Right lung (tissue), 10 donors: ENCODE data around the gene CALHM3. TPM values are rescaled to one million over a fixed set of nuclear protein-coding genes. Genes with fewer than 3 reads are reported as not detected.
"Not testable (repeated sequence)": the region's sequence is repeated elsewhere in the genome, so short reads cannot be mapped to it uniquely, and the experiment has no call there.

Source experiments
- DNase-seq, 2 donors: peaks; one replicate each; pipeline ENCODE4 v3.0.0-alpha.2; 2013
- long read RNA-seq, 8 donors: transcript quantifications; one replicate each; lab custom pipeline, GENCODE V29; 2026
- polyA plus RNA-seq, 5 donors: library from polyadenylated mRNA; unstranded; fragments of 120-200 nt; gene quantifications; one replicate each; pipeline versions ENCODE4 v1.2.1 to v1.2.3, GENCODE V29; 2013; ENCODE audit warnings: inconsistent platforms in 1 of 5, low replicate concordance in 1 of 5; ENCODE audit not compliant: insufficient read length in 5 of 5, insufficient read depth in 1 of 5

The CALHM3 gene, protein sequence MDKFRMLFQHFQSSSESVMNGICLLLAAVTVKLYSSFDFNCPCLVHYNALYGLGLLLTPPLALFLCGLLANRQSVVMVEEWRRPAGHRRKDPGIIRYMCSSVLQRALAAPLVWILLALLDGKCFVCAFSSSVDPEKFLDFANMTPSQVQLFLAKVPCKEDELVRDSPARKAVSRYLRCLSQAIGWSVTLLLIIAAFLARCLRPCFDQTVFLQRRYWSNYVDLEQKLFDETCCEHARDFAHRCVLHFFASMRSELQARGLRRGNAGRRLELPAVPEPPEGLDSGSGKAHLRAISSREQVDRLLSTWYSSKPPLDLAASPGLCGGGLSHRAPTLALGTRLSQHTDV
- polyA plus RNA-seq: not detected
- long read RNA-seq, donor 1: 0 reads
- long read RNA-seq, donor 2: 0 reads
- long read RNA-seq, donor 3: 0 reads
- long read RNA-seq, donor 4: 0 reads
- long read RNA-seq, donor 5: 0 reads
- long read RNA-seq, donor 6: 0 reads
- long read RNA-seq, donor 7: 0 reads
- long read RNA-seq, donor 8: 0 reads

DNA sequence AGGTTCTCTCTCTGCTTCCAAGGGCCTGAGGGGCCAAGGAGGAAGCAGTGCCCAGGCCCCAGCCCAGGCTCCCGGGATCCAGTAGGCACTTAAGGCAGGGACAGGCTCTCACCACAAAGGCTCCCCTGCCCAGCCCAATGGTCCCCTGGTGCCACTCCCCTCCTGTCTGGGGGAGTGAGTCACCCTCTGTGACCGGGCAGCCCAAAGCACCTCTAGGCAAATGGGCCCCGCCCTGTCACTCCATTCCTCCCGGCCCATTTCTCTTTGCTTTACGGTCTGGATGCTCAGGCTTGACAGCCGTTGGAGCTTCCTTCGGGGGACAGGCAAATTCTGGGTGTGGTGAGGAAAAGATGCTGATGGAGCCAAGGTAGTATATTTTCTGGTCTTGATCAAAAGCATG, at the start of gene CALHM3:
Gene CALHM3 (minus strand): TSS at position 106 of the 400 bp plus-strand sequence. CDS start 208 bp downstream, outside the sequence.
- DNase-seq: no peak

DNA sequence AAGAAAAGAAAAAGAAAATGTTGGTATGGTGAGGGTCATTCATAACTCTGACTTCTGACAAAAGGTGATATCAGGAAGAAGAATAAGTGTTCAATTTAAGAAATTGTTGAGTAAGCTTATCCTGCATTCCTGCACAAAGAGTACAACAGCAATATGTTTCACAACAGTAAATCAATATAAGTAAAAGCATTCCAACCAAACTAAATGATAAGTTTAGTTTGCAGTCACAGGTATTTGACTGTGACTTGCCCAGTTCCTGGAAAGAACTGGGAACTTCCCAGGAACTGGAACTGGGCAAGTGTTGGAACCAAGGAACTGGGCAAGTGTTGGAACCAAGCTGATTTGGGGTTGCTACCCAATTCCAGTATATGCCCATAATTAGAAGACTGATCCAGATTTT, 49.5 kb upstream of the CALHM3 start:
- DNase-seq: no peak

DNA sequence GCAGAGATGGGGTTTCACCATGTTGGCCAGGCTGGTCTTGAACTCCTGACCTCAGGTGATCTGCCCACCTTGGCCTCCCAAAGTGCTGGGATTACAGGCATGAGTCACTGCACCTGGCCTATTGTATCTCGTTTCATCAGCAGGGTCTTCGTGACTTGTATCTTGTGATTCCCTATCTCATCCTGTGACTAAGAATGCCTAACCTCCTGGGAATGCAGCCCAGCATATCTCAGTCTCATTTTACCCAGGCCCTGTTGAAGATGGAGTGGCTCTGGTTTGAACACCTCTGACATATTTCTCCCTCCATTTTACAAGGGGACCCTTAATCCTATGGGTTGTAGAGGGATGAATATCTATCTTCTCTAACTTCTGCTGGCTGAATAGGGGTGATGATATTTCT, 48.4 kb upstream of the CALHM3 start:
- not testable (repeated sequence) for DNase-seq

DNA sequence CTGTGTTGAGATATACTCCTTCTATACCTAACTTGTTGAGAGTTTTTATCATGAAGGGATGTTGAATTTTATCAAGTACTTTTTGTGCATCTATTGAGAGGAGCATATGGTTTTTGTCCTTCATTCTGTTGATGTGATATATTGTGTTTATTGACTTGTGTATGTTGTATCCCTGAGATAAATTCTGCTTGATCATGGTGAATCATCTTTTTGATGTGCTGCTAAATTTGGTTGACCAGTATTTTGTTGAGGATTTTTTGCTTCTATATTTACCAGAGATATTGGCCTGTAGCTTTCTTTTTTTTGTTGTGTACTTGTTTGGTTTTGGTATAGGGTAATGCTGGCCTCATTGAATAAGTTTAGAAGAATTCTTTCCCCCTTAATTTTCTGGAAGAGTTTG, 46.9 kb upstream of the CALHM3 start:
- DNase-seq: no peak

DNA sequence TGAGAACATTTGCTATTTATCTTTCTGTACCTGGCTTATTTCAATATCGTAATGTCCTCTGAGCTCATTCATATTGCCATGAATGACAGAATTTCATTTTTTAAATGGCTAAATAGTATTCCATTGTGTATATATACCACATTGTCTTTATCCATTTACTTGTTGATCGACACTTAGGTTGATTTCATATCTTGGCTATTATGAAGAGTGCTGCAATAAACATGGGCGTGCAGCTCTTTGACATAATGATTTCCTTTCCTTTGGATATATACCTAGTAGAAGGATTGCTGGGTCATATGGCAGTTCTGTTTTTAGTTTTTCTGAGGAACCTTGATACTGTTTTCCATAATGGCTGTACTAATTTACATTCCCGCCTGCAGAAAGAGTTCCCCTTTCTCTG, 44.6 kb upstream of the CALHM3 start:
- DNase-seq: no peak

DNA sequence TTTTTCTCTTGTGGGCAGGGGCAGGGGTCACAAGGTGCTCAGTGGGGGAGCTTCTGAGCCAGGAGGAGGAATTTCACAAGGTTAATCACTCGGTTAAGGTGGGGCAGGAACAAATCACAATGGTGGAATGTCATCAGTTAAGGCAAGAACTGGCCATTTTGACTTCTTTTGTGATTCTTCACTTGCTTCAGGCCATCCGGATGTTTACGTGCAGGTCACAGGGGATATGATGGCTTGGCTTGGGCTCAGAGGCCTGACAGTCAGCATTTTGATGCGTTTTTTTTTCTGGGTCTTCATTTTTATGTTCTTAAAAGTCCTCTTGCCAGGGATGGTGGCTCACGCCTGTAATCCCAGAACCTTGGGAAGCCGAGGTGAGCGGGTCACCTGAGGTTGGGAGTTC, 43.0 kb upstream of the CALHM3 start:
- not testable (repeated sequence) for DNase-seq

DNA sequence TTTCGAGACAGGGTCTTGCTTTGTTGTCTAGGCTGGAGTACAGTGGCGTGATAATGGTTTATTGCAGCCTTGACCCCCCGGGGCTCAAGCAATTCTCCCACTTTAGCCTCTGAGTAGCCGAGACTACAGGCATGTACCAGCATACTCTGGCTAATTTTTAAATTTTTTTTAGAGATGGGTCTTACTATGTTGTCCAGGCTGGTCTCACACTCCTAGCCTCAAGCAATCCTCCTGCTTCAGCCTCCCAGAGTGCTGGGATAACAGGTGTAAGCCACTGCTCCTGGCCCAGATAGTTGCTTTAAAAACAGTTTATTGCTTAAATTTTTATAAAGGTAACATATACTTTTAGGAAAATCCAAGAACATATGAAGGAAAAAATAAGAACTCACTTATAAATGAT, 40.8 kb upstream of the CALHM3 start:
- DNase-seq: no peak

DNA sequence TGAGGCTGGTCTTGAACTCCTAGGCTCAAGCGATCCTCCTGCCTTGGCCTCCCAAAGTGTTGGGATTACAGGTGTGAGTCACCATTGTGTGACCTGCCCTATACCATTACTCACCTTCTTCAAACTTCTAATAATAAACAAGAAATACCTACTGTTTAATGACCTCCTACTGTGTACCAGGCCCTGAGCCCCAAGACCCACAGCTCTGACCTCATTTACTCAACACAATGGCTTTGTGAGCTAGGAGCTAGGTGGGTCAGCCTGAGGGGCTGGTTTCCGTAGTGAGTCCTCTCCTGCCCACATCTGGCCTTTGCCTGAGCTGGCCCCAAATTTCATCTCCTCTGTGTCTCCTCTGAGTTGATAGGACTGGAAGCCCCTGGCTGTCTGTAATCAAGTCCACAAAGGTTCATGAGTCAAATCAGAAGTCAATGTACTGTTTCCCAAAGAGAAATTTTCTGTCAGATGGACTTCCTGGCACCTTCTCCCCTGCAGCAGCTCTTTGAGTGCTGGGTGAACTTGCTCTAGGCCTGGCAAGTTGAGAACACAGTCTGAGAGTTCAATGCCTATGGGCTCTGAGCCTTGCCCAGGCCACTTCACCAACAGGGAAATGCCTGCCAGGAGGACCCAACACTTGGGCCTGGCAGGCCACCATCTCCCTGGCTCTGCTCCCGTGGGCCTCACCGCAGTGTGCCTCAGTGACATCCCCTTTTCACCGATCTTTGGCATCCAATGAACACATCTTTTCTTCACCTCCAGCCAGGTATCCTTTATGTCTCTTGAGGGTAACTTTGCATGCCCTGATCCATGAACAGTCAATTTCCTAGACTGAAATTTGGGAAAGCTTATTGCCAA, 38.4 kb upstream of the CALHM3 start:
- no peak for DNase-seq

DNA sequence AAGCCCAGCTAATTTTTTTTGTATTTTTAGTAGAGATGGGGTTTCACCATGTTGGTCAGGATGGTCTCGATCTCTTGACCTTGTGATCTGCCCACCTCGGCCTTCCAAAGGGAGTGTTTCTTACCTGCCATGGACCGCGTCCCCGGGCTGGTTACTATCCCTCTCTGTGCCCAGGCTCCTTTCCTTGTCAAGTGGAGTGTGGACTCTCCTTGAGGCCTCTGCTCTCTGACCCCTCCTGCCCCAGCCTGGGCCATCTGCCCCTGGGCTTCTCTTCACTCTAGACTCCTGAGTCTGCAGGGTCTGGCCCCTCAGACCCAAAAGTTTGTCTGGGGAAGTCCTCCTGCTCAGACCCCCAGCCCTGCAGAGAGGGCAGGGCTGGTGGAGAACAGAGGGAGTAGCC, 35.2 kb upstream of the CALHM3 start:
- DNase-seq: no peak

DNA sequence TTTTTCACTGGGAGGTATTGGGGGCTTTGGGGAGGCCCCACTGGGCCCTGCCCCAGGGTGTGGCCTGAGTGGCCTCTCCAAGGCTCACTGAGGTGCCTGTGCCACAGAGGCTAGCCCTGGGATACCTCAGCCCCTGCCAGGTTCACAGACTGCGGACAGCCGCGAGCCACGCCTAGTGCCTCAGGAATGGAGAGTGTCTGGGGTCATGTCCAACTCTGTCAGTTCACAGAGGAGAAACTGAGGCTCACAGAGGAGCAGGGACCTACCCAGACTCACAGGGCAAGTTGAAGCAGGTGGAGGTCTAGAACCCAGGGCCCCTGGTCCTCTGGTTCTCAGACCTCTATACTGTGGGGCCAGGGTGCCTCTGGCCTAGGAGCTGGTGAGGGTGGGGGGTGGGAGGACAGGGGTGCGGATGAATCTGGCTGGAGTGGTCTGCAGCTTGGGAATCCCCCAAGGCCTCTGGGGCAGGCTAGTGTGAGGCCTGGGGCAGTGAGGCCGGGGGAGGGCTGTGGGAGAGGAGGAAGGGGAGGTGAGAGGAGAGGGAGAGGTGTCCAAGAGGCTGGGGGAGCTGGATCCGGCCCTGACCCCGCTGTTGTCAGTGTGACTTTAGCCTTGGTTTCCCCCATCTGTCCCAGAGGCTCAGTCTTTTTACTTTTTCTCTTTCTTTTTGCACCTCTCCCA, 34.5 kb upstream of the CALHM3 start:
- DNase-seq: no peak

DNA sequence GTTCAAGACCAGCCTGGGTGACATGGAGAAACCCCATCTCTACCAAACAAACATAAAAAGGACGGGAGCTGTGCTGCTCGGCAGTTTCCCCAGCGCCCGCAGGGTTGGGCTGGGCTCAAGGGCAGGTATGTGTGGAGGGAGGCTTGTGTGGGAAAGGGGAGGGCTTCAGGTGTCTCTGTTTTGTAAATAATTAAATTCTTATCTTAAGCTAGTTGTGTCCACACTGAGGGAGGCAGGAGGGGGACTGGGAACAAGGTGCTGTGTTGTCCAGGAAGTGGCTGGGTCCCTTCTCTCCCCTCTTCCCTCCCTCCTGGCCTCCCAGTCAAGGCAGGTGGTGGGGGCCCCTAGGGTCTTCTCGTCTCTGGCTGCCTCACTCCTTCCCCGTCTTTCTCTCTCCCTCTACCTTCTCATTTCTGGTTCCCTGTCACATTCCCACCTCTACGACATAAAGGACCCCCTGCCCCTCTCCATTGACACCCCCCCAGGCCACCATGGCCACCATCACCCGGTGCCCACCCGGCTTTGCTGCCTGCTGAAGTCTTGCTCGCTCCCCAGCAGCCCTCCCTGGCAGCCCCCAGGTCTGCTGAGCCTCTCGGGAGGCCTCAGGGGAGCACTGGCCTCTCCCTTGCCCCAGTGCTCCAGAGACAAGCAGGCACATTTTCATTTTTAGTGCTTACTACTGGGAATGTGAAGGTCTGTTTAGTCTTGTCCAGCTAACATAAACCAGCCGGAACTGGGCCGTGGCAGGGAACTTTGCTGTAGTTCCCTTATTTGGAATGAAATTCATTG, 33.7 kb upstream of the CALHM3 start:
- DNase-seq: no peak

DNA sequence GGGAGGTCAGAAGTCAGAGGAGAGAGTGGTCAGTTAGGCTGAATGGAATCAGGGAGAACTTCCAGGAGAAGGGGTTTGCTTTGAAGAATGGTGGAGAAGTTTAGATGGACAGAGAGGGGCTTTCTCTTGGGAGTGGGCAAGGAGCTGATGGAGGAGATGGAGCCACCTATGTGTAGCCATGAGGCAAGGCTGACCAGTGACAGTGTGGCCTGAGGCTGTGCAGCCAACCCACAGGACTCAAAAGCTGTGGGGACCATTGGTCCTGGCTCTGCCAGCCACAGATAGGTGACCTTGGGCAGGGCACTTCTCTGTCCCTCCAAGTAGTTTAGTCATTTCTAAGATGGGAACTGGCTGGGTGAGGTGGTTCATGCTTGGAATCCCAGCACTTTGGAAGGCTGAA, 33.1 kb upstream of the CALHM3 start:
- no peak for DNase-seq

DNA sequence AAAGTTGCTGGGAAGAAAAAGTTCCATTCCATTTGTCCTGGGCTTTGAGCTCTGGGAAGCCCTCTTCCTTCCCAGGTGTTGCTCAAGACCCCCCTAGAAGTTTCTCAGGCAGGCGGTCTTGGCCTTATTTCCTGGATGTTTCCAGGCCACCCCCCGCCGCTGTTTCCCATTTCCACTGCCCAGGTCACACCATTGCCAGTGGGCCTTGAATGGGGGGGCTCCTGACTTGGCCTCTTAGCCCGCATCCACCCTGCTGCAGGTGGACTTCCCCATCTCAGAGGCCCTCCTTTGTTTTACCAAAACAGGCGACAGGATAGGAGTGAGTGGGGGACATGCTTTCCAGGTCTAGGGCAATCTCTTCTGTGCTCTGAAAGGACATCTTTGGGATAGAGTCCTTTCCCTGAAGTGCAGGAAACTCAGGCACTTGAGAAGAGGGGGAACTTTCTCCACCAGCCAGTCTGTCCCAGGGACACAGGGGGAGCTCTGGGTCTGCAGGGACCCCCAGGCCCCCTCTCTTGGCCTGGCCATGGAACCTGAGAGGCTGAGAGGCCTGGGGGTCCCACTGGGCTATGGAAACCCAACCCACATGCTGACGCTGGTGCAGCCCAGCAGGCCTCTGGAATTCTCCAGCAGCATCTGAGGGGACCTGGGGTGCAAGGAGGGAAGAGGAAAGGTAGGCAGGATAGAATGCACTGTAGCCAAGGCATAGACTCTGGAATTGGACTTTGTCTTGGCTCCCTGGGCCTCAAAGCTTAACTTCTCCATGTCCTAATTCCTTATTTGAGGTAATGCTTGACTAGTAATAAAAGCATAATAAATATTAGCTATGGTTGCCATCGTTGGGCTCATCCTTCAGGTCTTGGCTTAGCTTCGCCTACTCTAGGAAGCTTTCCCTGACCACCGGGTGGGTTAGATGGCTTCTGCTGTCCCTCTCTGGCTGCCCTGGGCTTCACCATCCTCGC, 32.0 kb upstream of the CALHM3 start:
- DNase-seq: no peak

DNA sequence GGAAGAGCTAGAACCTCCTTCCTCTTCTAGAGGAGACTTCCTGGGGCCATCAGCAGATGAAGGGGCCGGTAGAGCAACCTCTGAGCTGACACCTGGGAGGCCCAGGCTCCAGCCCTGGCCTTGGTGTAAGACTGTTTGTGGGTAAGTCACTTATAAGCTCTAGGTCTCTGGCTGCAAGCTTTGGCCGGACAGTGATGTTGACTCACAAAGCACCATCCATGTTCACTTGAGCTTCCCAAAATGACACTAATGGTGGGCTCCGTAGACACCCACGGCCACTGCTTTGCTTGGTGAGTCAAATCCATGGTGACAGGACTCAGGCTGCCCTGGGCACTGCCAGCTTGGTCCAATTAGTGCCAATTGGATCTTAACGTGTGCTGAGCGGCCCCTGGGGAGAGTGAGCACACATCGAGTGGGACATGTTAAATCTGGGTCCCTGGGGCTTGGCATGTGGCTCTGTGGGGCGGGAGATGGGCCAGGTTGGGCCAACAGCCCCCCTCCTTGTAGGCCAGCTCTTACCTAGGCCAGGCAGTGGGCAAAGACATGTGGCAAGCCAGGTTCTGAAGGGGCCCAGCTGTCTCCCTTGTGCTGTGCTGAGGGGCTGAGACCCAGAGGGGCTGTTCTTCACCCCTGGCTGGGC, 31.1 kb upstream of the CALHM3 start:
- DNase-seq: no peak

DNA sequence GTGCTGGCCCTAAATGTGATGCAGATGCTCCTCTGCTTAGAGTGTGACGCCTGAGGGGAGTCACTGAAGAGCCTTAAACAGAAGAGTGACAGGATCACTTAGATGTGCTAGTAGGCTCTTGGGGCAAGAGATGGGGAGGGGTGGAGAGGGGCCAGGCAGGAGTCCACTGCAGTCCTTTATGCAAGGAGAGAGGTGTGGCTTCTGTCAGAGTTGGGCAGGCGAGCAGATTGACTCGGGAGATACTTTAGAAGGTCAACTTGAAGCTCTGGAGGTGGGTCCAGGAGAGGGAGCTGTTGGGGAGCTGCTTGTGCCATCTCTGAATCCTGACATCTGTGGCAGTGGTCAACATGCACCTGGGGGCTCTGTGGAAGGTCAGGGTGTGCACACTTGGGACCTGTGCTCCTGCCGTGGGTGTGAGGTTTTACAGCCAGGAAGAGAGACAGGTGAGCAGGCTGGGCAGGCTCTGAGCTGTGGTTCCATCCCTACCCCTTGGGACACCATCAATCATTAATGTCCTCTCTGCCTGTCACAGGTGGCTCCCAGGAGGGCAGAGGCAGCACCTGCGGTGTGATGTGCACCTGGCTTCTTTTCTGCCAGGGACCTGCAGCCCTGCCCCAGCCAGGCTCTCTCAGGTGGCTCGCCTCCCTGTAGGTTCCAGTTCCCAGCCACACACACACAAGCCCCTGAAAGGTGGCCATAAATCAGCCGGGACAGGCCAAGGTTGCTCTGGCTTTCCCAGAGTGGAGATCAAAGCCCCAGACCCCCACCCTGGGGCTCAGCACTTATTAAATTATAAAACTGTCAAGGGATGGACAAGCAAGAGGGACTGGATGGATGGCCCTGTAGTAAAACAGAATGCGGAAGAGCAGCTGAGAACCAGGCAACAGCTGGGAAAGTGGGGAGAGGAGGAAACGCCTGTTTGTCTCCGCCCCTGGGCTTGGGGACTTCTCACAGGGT, 28.5 kb upstream of the CALHM3 start:
- DNase-seq: no peak

DNA sequence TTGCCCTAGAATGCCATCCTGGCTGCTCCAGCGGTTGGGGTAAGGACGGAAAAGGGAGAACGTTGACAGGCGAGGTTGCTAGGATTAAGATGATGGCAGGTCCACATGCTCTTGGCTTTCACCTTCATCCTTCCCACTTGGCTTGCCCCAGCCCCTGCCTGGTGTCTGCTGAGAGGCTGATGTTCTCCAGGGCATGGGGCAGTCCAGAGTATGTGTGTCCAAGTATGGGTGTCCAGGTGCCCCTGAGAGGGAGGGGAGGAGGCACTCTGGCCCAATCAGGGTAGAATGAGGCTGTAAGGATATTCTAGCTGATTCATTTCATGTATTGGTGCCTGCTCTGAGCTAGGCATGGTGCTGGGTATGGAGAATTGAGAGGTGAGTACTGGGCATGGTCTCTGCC, 27.0 kb upstream of the CALHM3 start:
- DNase-seq: no peak

DNA sequence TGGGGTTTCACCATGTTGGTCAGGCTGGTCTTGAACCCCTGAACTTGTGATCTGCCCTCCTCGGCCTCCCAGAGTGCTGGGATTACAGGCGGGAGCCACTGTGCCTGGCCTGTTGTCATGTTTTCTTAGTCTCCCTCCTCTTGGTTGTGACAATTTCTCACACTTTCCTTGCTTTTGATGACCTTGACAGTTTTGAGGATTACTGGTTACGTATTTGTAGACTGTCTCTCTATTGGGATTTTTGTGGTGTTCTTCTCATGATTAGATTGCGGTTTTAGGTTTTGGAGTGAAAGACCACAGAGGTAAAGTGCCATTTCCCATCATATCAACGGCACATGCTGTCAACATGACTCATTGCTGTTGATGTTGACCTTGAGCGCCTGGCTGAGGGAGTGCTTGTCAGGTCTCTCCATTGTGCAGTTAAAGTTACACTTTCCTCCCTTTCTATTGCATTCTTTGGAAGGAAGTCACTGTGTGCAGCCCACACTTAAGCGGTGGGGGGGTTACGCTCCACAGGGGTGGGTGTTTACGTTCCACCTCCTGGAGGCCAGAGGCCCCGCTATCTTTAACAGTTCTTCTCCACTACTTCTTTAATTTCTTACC, 25.2 kb upstream of the CALHM3 start:
- DNase-seq: no peak

DNA sequence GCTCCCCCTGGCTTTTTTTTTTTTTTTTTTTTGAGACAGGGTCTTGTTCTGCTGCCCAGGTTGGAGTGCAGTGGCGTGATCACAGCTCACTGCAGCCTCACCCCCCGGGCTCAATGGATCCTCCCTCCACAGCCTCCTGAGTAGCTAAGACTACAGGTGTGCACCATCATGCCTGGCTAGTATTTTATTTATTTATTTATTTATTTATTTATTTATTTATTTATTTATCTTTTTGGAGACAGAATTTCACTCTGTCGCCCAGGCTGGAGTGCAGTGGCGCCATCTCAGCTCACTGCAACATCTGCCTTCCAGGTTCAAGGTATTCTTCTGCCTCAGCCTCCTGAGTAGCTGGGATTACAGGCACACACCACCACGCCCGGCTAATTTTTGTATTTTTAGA, 24.7 kb upstream of the CALHM3 start:
- DNase-seq: not testable (repeated sequence)
